Glutamatergic neuron (in vitro differentiated cells): ENCODE data around the gene GAB2. TPM values are rescaled to one million over a fixed set of nuclear protein-coding genes. Genes with fewer than 3 reads are reported as not detected.

Experiments used
- DNase-seq: peaks from one replicate; pipeline ENCODE4 v3.0.0; 2022
- H3K27ac Mint-ChIP-seq: one replicate; pipeline ENCODE4 v1.8.0; 2020; ENCODE audit warnings: mild to moderate bottlenecking, mixed read lengths, inconsistent platforms; ENCODE audit not compliant: unreplicated experiment
- H3K27me3 Mint-ChIP-seq: one replicate; pipeline ENCODE4 v1.8.0; 2020; ENCODE audit warnings: mild to moderate bottlenecking, moderate library complexity, mixed read lengths, inconsistent platforms; ENCODE audit not compliant: unreplicated experiment
- H3K36me3 Mint-ChIP-seq: one replicate; pipeline ENCODE4 v1.8.0; 2020; ENCODE audit warnings: mild to moderate bottlenecking, mixed read lengths, inconsistent platforms; ENCODE audit not compliant: unreplicated experiment
- H3K4me1 Mint-ChIP-seq: one replicate; pipeline ENCODE4 v1.8.0; 2020; ENCODE audit warnings: mild to moderate bottlenecking, low read depth, mixed read lengths, inconsistent platforms; ENCODE audit not compliant: unreplicated experiment
- H3K4me3 Mint-ChIP-seq: one replicate; pipeline ENCODE4 v1.8.0; 2020; ENCODE audit warnings: mild to moderate bottlenecking, mixed read lengths, inconsistent platforms; ENCODE audit not compliant: unreplicated experiment
- H3K9me3 Mint-ChIP-seq: one replicate; pipeline ENCODE4 v1.8.0; 2020; ENCODE audit warnings: mild to moderate bottlenecking, moderate library complexity, mixed read lengths, inconsistent platforms; ENCODE audit not compliant: unreplicated experiment
- CTCF ChIP-seq: fragments of 200-600 bp; sonication (generic); IDR thresholded peaks from one replicate; pipeline ENCODE4 v1.5.0; 2021; ENCODE audit not compliant: partially characterized antibody, unreplicated experiment
- total RNA-seq: library from RNA; stranded (reverse); fragmentation: NEBNext Ultra II Directional; extraction: Animal tissue kit (Norgen Biotek cat#: 25700); gene quantifications from one replicate; pipeline ENCODE4 v1.2.1, GENCODE V29; 2021; ENCODE audit not compliant: unreplicated experiment

GAB2 gene
- total RNA-seq, 1 donor from 2014 or later: 87.9 TPM

- H3K9me3 Mint-ChIP-seq: peaks cover 9% of the 10 kb centered on the region
- no peak overlapping the region for H3K27ac Mint-ChIP-seq
- H3K36me3 Mint-ChIP-seq: no peaks in the 10 kb centered on the region
- H3K27me3 Mint-ChIP-seq: peaks cover 1% of the 10 kb centered on the region
- peaks cover 30% of the 10 kb centered on the region for H3K4me1 Mint-ChIP-seq
- no peak overlapping the region for H3K4me3 Mint-ChIP-seq
- DNase-seq: no peak
- TF ChIP-seq CTCF: no peak
Measured at GRCh38 chr11:78257654-78258053, 160.0 kb downstream of the GAB2 start.

GRCh38 chr11:78256962-78257361 is 160.7 kb downstream of the GAB2 start:
- TF ChIP-seq CTCF: no peak
- no peaks in the 10 kb centered on the region for H3K36me3 Mint-ChIP-seq
- H3K4me3 Mint-ChIP-seq: no peak overlapping the region
- DNase-seq: no peak
- peaks cover 1% of the 10 kb centered on the region for H3K27me3 Mint-ChIP-seq
- no peak overlapping the region for H3K27ac Mint-ChIP-seq
- peaks cover 29% of the 10 kb centered on the region for H3K4me1 Mint-ChIP-seq
- H3K9me3 Mint-ChIP-seq: peaks cover 10% of the 10 kb centered on the region

GRCh38 chr11:78255919-78256318 is 161.7 kb downstream of the GAB2 start:
- TF ChIP-seq CTCF: no peak

GRCh38 chr11:78254268-78254667 is 163.4 kb downstream of the GAB2 start:
- Mint-ChIP-seq H3K4me1 (peaks cover 23% of the 10 kb centered on the region), H3K4me3 (no peak overlapping the region), H3K27ac (no peak overlapping the region), H3K36me3 (no peaks in the 10 kb centered on the region), H3K27me3 (peaks cover 2% of the 10 kb centered on the region), H3K9me3 (peaks cover 8% of the 10 kb centered on the region)
- TF ChIP-seq CTCF: no peak
- DNase-seq: no peak

More at GRCh38 chr11:78255919-78256318, 161.7 kb downstream of the GAB2 start:
- no peak for DNase-seq
- Mint-ChIP-seq H3K9me3 (peaks cover 10% of the 10 kb centered on the region), H3K27me3 (peaks cover 1% of the 10 kb centered on the region), H3K27ac (no peak overlapping the region), H3K36me3 (no peaks in the 10 kb centered on the region), H3K4me1 (peaks cover 30% of the 10 kb centered on the region), H3K4me3 (no peak overlapping the region)

GRCh38 chr11:78253797-78254196 is 163.8 kb downstream of the GAB2 start:
- Mint-ChIP-seq H3K9me3 (peaks cover 8% of the 10 kb centered on the region), H3K27ac (no peak overlapping the region)

More at GRCh38 chr11:78253797-78254196, 163.8 kb downstream of the GAB2 start:
- Mint-ChIP-seq H3K4me1 (peaks cover 20% of the 10 kb centered on the region), H3K4me3 (no peak overlapping the region), H3K36me3 (no peaks in the 10 kb centered on the region), H3K27me3 (peaks cover 2% of the 10 kb centered on the region)
- TF ChIP-seq CTCF: no peak
- DNase-seq: no peak
